Muscle layer of colon (tissue), 2 donors: Measurements from ENCODE around the gene PTGER4.
"Not testable (repeated sequence)": the region's sequence is repeated elsewhere in the genome, so short reads cannot be mapped to it uniquely, and the experiment has no call there.

Experiments used
- H3K27ac ChIP-seq: one replicate; pipeline ENCODE4 v1.7.0; 2013; ENCODE audit warnings: low read depth, mild to moderate bottlenecking, low read length, moderate library complexity
- H3K27me3 ChIP-seq, 2 donors: one replicate each; pipeline ENCODE4 v1.7.0; 2013; ENCODE audit warnings: low read length in 2 of 2, mild to moderate bottlenecking in 2 of 2; ENCODE audit not compliant: insufficient read depth in 2 of 2, control insufficient read depth in 1 of 2
- H3K36me3 ChIP-seq: one replicate; pipeline ENCODE4 v1.7.0; 2013; ENCODE audit warnings: mild to moderate bottlenecking, low read length; ENCODE audit not compliant: insufficient read depth
- H3K4me1 ChIP-seq: one replicate; pipeline ENCODE4 v1.7.0; 2013; ENCODE audit warnings: mild to moderate bottlenecking, low read length; ENCODE audit not compliant: insufficient read depth
- H3K4me3 ChIP-seq, 2 donors: one replicate each; pipeline ENCODE4 v1.7.0; 2013; ENCODE audit warnings: low read length in 2 of 2, low read depth in 1 of 2, mild to moderate bottlenecking in 1 of 2, moderate library complexity in 1 of 2
- H3K9ac ChIP-seq: one replicate; pipeline ENCODE4 v1.7.0; 2013; ENCODE audit warnings: low read length
- H3K9me3 ChIP-seq: one replicate; pipeline ENCODE4 v1.7.0; 2013; ENCODE audit warnings: mild to moderate bottlenecking, low read length
- donor health status: abdominal sarcoma.
- donor health status: Adenocarcinoma of cecum.

Gene PTGER4

GRCh38 chr5:40700116-40700782, 20.5 kb downstream of the PTGER4 start:
- H3K27ac ChIP-seq, result no peak overlapping the region

GRCh38 chr5:40702027-40702426, 22.3 kb downstream of the PTGER4 start:
- not testable (repeated sequence) for H3K4me1 ChIP-seq, H3K36me3 ChIP-seq, H3K9ac ChIP-seq, H3K27ac ChIP-seq, H3K27me3 ChIP-seq, H3K4me3 ChIP-seq, H3K9me3 ChIP-seq

More at GRCh38 chr5:40700116-40700782, 20.5 kb downstream of the PTGER4 start:
- no peaks in the 10 kb centered on the region for H3K27me3 ChIP-seq
- H3K4me3 ChIP-seq, result no peak overlapping the region
- no peak overlapping the region for H3K9ac ChIP-seq
- no peaks in the 10 kb centered on the region for H3K4me1 ChIP-seq
- H3K9me3 ChIP-seq, result peaks cover 3% of the 10 kb centered on the region
- H3K36me3 ChIP-seq, result no peaks in the 10 kb centered on the region

- H3K4me3 ChIP-seq, H3K4me1 ChIP-seq, H3K27me3 ChIP-seq, H3K9ac ChIP-seq, H3K36me3 ChIP-seq, H3K27ac ChIP-seq, H3K9me3 ChIP-seq: not testable (repeated sequence)
Measured at GRCh38 chr5:40705484-40705883, 25.8 kb downstream of the PTGER4 start.

GRCh38 chr5:40710575-40710974, 30.9 kb downstream of the PTGER4 start:
- not testable (repeated sequence) for H3K27ac ChIP-seq, H3K36me3 ChIP-seq, H3K4me3 ChIP-seq, H3K9ac ChIP-seq, H3K27me3 ChIP-seq, H3K4me1 ChIP-seq, H3K9me3 ChIP-seq

- H3K4me3 ChIP-seq, result no peak overlapping the region
- no peaks in the 10 kb centered on the region for H3K27me3 ChIP-seq
- no peaks in the 10 kb centered on the region for H3K36me3 ChIP-seq
- no peak overlapping the region for H3K27ac ChIP-seq
- H3K4me1 ChIP-seq, result peaks cover 8% of the 10 kb centered on the region
- no peaks in the 10 kb centered on the region for H3K9me3 ChIP-seq
- no peak overlapping the region for H3K9ac ChIP-seq
Measured at GRCh38 chr5:40714001-40714400, 34.3 kb downstream of the PTGER4 start.

- Histone ChIP-seq H3K27ac (no peak overlapping the region), H3K27me3 (no peaks in the 10 kb centered on the region), H3K36me3 (peaks cover 5% of the 10 kb centered on the region), H3K4me1 (peaks cover 8% of the 10 kb centered on the region), H3K4me3 (no peak overlapping the region), H3K9ac (no peak overlapping the region), H3K9me3 (no peaks in the 10 kb centered on the region)
Measured at GRCh38 chr5:40716000-40716399, 36.3 kb downstream of the PTGER4 start.

GRCh38 chr5:40716590-40716989, 36.9 kb downstream of the PTGER4 start:
- Histone ChIP-seq H3K9me3 (no peaks in the 10 kb centered on the region), H3K9ac (no peak overlapping the region), H3K36me3 (peaks cover 11% of the 10 kb centered on the region), H3K27ac (no peak overlapping the region), H3K4me1 (peaks cover 8% of the 10 kb centered on the region), H3K27me3 (no peaks in the 10 kb centered on the region), H3K4me3 (no peak overlapping the region)

- no peak overlapping the region for H3K4me3 ChIP-seq
- no peaks in the 10 kb centered on the region for H3K9me3 ChIP-seq
- H3K4me1 ChIP-seq, result peaks cover 7% of the 10 kb centered on the region
- H3K27me3 ChIP-seq, result no peaks in the 10 kb centered on the region
- H3K27ac ChIP-seq, result no peak overlapping the region
- H3K36me3 ChIP-seq, result peaks cover 11% of the 10 kb centered on the region
- H3K9ac ChIP-seq, result no peak overlapping the region
Measured at GRCh38 chr5:40717281-40717680, 37.6 kb downstream of the PTGER4 start.

- no peaks in the 10 kb centered on the region for H3K9me3 ChIP-seq
- no peak overlapping the region for H3K9ac ChIP-seq
- H3K36me3 ChIP-seq, result peaks cover 11% of the 10 kb centered on the region
- no peaks in the 10 kb centered on the region for H3K27me3 ChIP-seq
- H3K4me1 ChIP-seq, result no peaks in the 10 kb centered on the region
- no peak overlapping the region for H3K4me3 ChIP-seq
- no peak overlapping the region for H3K27ac ChIP-seq
Measured at GRCh38 chr5:40720069-40720468, 40.4 kb downstream of the PTGER4 start.

- H3K27me3 ChIP-seq, H3K9me3 ChIP-seq, H3K4me1 ChIP-seq, H3K4me3 ChIP-seq, H3K9ac ChIP-seq, H3K27ac ChIP-seq: not testable (repeated sequence)
- H3K36me3 ChIP-seq, result peaks cover 16% of the 10 kb centered on the region
Measured at GRCh38 chr5:40722497-40722911, 42.8 kb downstream of the PTGER4 start.

GRCh38 chr5:40733434-40733833, 53.7 kb downstream of the PTGER4 start:
- H3K27ac ChIP-seq, result no peak overlapping the region
- H3K9me3 ChIP-seq, result no peaks in the 10 kb centered on the region
- no peak overlapping the region for H3K4me3 ChIP-seq
- H3K9ac ChIP-seq, result no peak overlapping the region
- H3K36me3 ChIP-seq, result no peaks in the 10 kb centered on the region
- no peaks in the 10 kb centered on the region for H3K27me3 ChIP-seq
- peaks cover 36% of the 10 kb centered on the region for H3K4me1 ChIP-seq

- Histone ChIP-seq H3K36me3 (no peaks in the 10 kb centered on the region), H3K9me3 (no peaks in the 10 kb centered on the region), H3K4me1 (peaks cover 36% of the 10 kb centered on the region), H3K27me3 (no peaks in the 10 kb centered on the region), H3K9ac (no peak overlapping the region), H3K27ac (no peak overlapping the region), H3K4me3 (no peak overlapping the region)
Measured at GRCh38 chr5:40733879-40734563, 54.3 kb downstream of the PTGER4 start.
